ENCODE results near the gene COL26A1.

DNA sequence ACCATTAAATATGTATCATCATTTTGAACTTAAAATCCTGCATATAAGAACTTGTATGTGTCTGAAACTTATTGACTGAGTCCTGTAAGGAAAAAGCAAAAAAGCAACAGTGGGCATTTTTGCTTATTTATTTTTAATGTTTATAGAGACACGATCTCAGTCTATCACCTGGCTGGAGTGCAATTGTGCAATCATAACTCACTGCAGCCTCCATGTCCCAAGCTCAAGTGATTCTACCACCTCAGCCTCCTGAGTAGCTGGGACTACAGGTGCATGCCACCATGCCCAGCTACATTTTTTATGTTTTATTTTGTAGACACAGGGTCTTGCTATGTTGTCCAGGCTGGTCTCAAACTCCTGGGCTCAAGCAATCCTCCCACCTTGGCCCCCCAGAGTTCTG is 234.2 kb downstream of the COL26A1 start:
- no peak for TF ChIP-seq ZNF629 (tag by site-specific recombination; IDR thresholded peaks at IDR 0.05)
- TF ChIP-seq, protein P1, sequence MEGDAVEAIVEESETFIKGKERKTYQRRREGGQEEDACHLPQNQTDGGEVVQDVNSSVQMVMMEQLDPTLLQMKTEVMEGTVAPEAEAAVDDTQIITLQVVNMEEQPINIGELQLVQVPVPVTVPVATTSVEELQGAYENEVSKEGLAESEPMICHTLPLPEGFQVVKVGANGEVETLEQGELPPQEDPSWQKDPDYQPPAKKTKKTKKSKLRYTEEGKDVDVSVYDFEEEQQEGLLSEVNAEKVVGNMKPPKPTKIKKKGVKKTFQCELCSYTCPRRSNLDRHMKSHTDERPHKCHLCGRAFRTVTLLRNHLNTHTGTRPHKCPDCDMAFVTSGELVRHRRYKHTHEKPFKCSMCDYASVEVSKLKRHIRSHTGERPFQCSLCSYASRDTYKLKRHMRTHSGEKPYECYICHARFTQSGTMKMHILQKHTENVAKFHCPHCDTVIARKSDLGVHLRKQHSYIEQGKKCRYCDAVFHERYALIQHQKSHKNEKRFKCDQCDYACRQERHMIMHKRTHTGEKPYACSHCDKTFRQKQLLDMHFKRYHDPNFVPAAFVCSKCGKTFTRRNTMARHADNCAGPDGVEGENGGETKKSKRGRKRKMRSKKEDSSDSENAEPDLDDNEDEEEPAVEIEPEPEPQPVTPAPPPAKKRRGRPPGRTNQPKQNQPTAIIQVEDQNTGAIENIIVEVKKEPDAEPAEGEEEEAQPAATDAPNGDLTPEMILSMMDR (tag by site-specific recombination; IDR thresholded peaks at IDR 0.05): no peak
